ENCODE data around the gene ST7. TPM values are rescaled to one million over a fixed set of nuclear protein-coding genes. Genes with fewer than 3 reads are reported as not detected.

The ST7 gene
- polyA plus RNA-seq, 1 donor (not counting 4 experiments of a cell fraction or from before 2014, with no cell fraction given) = 16.9 TPM

DNA sequence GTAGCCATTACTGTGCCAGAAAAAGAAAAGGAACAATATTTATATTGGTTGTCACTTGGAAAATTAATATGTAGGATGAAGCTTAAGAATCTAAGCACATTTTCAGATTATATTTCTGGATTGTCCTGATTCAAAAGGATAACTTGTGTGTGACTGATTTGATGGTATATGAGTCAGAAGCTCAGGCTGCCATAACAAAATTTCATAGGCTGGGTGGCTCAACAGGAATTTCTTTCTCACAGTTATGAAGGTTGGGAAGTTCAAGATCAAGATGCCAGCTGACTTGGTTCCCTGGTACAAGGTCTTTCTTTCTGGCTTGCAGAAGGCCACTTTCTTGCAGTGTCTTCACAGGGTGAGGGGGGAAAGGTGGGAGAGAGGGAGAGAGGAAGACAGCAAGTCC, 108.5 kb downstream of the ST7 start:
- dilution Hi-C loops (cut with MboI; ENCODE audit: extremely low pct_ligation_motif_present, low sequenced_read_pairs) = no loop called here
- Histone ChIP-seq H3K79me2 (ENCODE audit: control insufficient read depth, insufficient read depth, low read length) (no peaks in the 10 kb centered on the region), H3K4me1 (ENCODE audit: control insufficient read depth, extremely low read depth, insufficient read depth, low read length) (peaks cover 5% of the 10 kb centered on the region), H3K27me3 (ENCODE audit: control insufficient read depth, extremely low read depth, insufficient read depth, low read length) (no peaks in the 10 kb centered on the region), H3K36me3 (ENCODE audit: control insufficient read depth in 2 of 2, extremely low read depth in 1 of 2, insufficient read depth in 2 of 2, low read length in 2 of 2) (no peaks in the 10 kb centered on the region), H3K9me3 (ENCODE audit: control insufficient read depth, low read depth, low read length) (no peaks in the 10 kb centered on the region), H3K9ac (ENCODE audit: control insufficient read depth, extremely low read depth, insufficient read depth, low read length) (no peak overlapping the region), H3K4me3 (ENCODE audit: control insufficient read depth in 2 of 3, extremely low read depth in 1 of 3, insufficient read depth in 2 of 3, low read depth in 1 of 3, low read length in 3 of 3) (no peak overlapping the region), H3K9me1 (ENCODE audit: control insufficient read depth, extremely low read depth, insufficient read depth, low read length) (no peaks in the 10 kb centered on the region), H3K27ac (ENCODE audit: control insufficient read depth, insufficient read depth, low read length) (no peak overlapping the region), H3K4me2 (ENCODE audit: control insufficient read depth, extremely low read depth, insufficient read depth, low read depth, low read length) (no peak overlapping the region), H2AFZ (ENCODE audit: control insufficient read depth, low read length) (no peak overlapping the region), H4K20me1 (ENCODE audit: control insufficient read depth, extremely low read depth, insufficient read depth, low read length) (no peaks in the 10 kb centered on the region)
- FAIRE-seq (no peak), DNase-seq (ENCODE audit: low read depth, low spot score) (no peak)
- no peak for TF ChIP-seq EZH2 (IDR thresholded peaks at IDR 0.05; ENCODE audit: low read length)
- TF ChIP-seq, protein P1, sequence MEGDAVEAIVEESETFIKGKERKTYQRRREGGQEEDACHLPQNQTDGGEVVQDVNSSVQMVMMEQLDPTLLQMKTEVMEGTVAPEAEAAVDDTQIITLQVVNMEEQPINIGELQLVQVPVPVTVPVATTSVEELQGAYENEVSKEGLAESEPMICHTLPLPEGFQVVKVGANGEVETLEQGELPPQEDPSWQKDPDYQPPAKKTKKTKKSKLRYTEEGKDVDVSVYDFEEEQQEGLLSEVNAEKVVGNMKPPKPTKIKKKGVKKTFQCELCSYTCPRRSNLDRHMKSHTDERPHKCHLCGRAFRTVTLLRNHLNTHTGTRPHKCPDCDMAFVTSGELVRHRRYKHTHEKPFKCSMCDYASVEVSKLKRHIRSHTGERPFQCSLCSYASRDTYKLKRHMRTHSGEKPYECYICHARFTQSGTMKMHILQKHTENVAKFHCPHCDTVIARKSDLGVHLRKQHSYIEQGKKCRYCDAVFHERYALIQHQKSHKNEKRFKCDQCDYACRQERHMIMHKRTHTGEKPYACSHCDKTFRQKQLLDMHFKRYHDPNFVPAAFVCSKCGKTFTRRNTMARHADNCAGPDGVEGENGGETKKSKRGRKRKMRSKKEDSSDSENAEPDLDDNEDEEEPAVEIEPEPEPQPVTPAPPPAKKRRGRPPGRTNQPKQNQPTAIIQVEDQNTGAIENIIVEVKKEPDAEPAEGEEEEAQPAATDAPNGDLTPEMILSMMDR (optimal IDR thresholded peaks at IDR 0.05 in 1 of 3, IDR thresholded peaks at IDR 0.05 in 1 of 3, conservative IDR thresholded peaks at IDR 0.05 in 1 of 3; ENCODE audit: extremely low read depth in 1 of 3, insufficient read depth in 2 of 3, low read length in 3 of 3) = no peak

GRCh38 chr7:117062300-117062699, 109.0 kb downstream of the ST7 start:
- Histone ChIP-seq H3K4me1 (ENCODE audit: control insufficient read depth, extremely low read depth, insufficient read depth, low read length) (peaks cover 5% of the 10 kb centered on the region), H3K9me3 (ENCODE audit: control insufficient read depth, low read depth, low read length) (no peaks in the 10 kb centered on the region), H2AFZ (ENCODE audit: control insufficient read depth, low read length) (no peak overlapping the region), H4K20me1 (ENCODE audit: control insufficient read depth, extremely low read depth, insufficient read depth, low read length) (no peaks in the 10 kb centered on the region), H3K36me3 (ENCODE audit: control insufficient read depth in 2 of 2, extremely low read depth in 1 of 2, insufficient read depth in 2 of 2, low read length in 2 of 2) (no peaks in the 10 kb centered on the region), H3K9me1 (ENCODE audit: control insufficient read depth, extremely low read depth, insufficient read depth, low read length) (no peaks in the 10 kb centered on the region), H3K4me3 (ENCODE audit: control insufficient read depth in 2 of 3, extremely low read depth in 1 of 3, insufficient read depth in 2 of 3, low read depth in 1 of 3, low read length in 3 of 3) (no peak overlapping the region), H3K9ac (ENCODE audit: control insufficient read depth, extremely low read depth, insufficient read depth, low read length) (no peak overlapping the region), H3K4me2 (ENCODE audit: control insufficient read depth, extremely low read depth, insufficient read depth, low read depth, low read length) (no peak overlapping the region), H3K27ac (ENCODE audit: control insufficient read depth, insufficient read depth, low read length) (no peak overlapping the region), H3K27me3 (ENCODE audit: control insufficient read depth, extremely low read depth, insufficient read depth, low read length) (no peaks in the 10 kb centered on the region), H3K79me2 (ENCODE audit: control insufficient read depth, insufficient read depth, low read length) (no peaks in the 10 kb centered on the region)
- FAIRE-seq (no peak), DNase-seq (ENCODE audit: low read depth, low spot score) (no peak)
- TF ChIP-seq EZH2 (IDR thresholded peaks at IDR 0.05; ENCODE audit: low read length) = no peak
- TF ChIP-seq, protein P1 (optimal IDR thresholded peaks at IDR 0.05 in 1 of 3, IDR thresholded peaks at IDR 0.05 in 1 of 3, conservative IDR thresholded peaks at IDR 0.05 in 1 of 3; ENCODE audit: extremely low read depth in 1 of 3, insufficient read depth in 2 of 3, low read length in 3 of 3) = no peak
- dilution Hi-C loops (cut with MboI; ENCODE audit: extremely low pct_ligation_motif_present, low sequenced_read_pairs) = no loop called here
